Ovary (tissue), 3 donors: ENCODE measurements around the gene CIART.

Experiments
- CTCF ChIP-seq, 3 donors: fragments of 450-650 bp in 2 of 3; fragments of 200-600 bp in 1 of 3; IDR thresholded peaks; one replicate each; pipeline versions ENCODE4 v1.5.1 to v1.8.0; 2016 to 2022; ENCODE audit warnings: antibody characterized with exemption in 3 of 3, mild to moderate bottlenecking in 1 of 3
- EP300 ChIP-seq: sonication (generic); formaldehyde crosslinking; IDR thresholded peaks from one replicate; pipeline ENCODE4 v1.6.1; 2017; ENCODE audit warnings: antibody characterized with exemption
- POLR2A ChIP-seq: fragments of 450-650 bp; IDR thresholded peaks from one replicate; pipeline ENCODE4 v1.6.1; 2017; ENCODE audit warnings: antibody characterized with exemption, mild to moderate bottlenecking, moderate library complexity
- donor health status: DM: no; HTN: no; CAD: no.

GRCh38 chr1:150311762-150312161 is 29.4 kb downstream of the CIART start:
- TF ChIP-seq CTCF (IDR thresholded peaks at IDR 0.05) (no peak), EP300 (no peak), POLR2A (no peak)
